ENCODE data around the gene MAGOHB.

Gene MAGOHB

GRCh38 chr12:10557329-10557728, 56.1 kb downstream of the MAGOHB start:
- H3K4me1 ChIP-seq (ENCODE audit: insufficient read depth, low read length) = peaks cover 15% of the 10 kb centered on the region
- H3K36me3 ChIP-seq (ENCODE audit: insufficient read depth, low read length) = no peaks in the 10 kb centered on the region
- no peak overlapping the region for H3K9ac ChIP-seq (ENCODE audit: low read depth, low read length)

GRCh38 chr12:10554756-10555481, 58.5 kb downstream of the MAGOHB start:
- no peaks in the 10 kb centered on the region for H3K36me3 ChIP-seq (ENCODE audit: insufficient read depth, low read length)
- no peak overlapping the region for H3K9ac ChIP-seq (ENCODE audit: low read depth, low read length)
- H3K9me3 ChIP-seq (ENCODE audit: control insufficient read depth, insufficient read depth, low read length) = 0 out of 2 replicates have a peak, but pooled peaks cover 3% of the 10 kb centered on the region
- H3K4me1 ChIP-seq (ENCODE audit: insufficient read depth, low read length) = peaks cover 15% of the 10 kb centered on the region

More at GRCh38 chr12:10557329-10557728, 56.1 kb downstream of the MAGOHB start:
- H3K9me3 ChIP-seq (ENCODE audit: control insufficient read depth, insufficient read depth, low read length) = 0 out of 2 replicates have a peak, but pooled peaks cover 3% of the 10 kb centered on the region

GRCh38 chr12:10554228-10554755, 59.1 kb downstream of the MAGOHB start:
- H3K36me3 ChIP-seq (ENCODE audit: insufficient read depth, low read length) = no peaks in the 10 kb centered on the region
- H3K9me3 ChIP-seq (ENCODE audit: control insufficient read depth, insufficient read depth, low read length) = 0 out of 2 replicates have a peak, but pooled peaks cover 3% of the 10 kb centered on the region
- H3K4me1 ChIP-seq (ENCODE audit: insufficient read depth, low read length) = peaks cover 15% of the 10 kb centered on the region
- no peak overlapping the region for H3K9ac ChIP-seq (ENCODE audit: low read depth, low read length)

All from ES-I3 (cell line).